H9 (cell line): Measurements from ENCODE around the gene ST6GAL1. TPM values are rescaled to one million over a fixed set of nuclear protein-coding genes. Genes with fewer than 3 reads are reported as not detected.
A peak's percentile ranks its signal among the peaks of the same experiment; 100 is the strongest.

Experiments
- DNase-seq: peaks from one replicate; pipeline ENCODE4 v3.0.0-alpha.2; 2017
- H2AFZ ChIP-seq: one replicate; pipeline ENCODE4 v1.6.1; 2013; ENCODE audit warnings: mild to moderate bottlenecking, low read length, control low read depth, moderate library complexity
- H2AK5ac ChIP-seq: 2 replicates; pipeline ENCODE4 v1.6.1; 2013; ENCODE audit warnings: low read length, control low read depth, mixed read lengths; ENCODE audit not compliant: insufficient read length
- H2BK120ac ChIP-seq: one replicate; pipeline ENCODE4 v1.6.1; 2013; ENCODE audit warnings: low read depth, mild to moderate bottlenecking, low read length, control low read depth, inconsistent platforms; ENCODE audit not compliant: poor library complexity, severe bottlenecking
- H2BK12ac ChIP-seq: 2 replicates; pipeline ENCODE4 v1.6.1; 2013; ENCODE audit warnings: low read length, control low read depth, mixed read lengths, low read depth; ENCODE audit not compliant: insufficient read length
- H2BK15ac ChIP-seq: 2 replicates; pipeline ENCODE4 v1.6.1; 2013; ENCODE audit warnings: low read depth, low read length, control low read depth
- H2BK20ac ChIP-seq: one replicate; pipeline ENCODE4 v1.6.1; 2013; ENCODE audit warnings: low read depth, mild to moderate bottlenecking, low read length, control low read depth, inconsistent platforms; ENCODE audit not compliant: poor library complexity, severe bottlenecking
- H2BK5ac ChIP-seq: 2 replicates; pipeline ENCODE4 v1.6.1; 2013; ENCODE audit warnings: low read length, control low read depth, mixed read lengths; ENCODE audit not compliant: insufficient read length
- H3K14ac ChIP-seq: 2 replicates; pipeline ENCODE4 v1.6.1; 2013; ENCODE audit warnings: low read length, control low read depth; ENCODE audit not compliant: insufficient read depth
- H3K18ac ChIP-seq: 2 replicates; pipeline ENCODE4 v1.6.1; 2013; ENCODE audit warnings: low read depth, mild to moderate bottlenecking, mixed read lengths, low read length, control low read depth; ENCODE audit not compliant: insufficient read length
- H3K23ac ChIP-seq: 2 replicates; pipeline ENCODE4 v1.6.1; 2013; ENCODE audit warnings: low read length, control low read depth, mixed read lengths, low read depth; ENCODE audit not compliant: insufficient read length
- H3K23me2 ChIP-seq: 2 replicates; pipeline ENCODE4 v1.6.1; 2013; ENCODE audit warnings: low read depth, mild to moderate bottlenecking, mixed read lengths, low read length, control low read depth; ENCODE audit not compliant: insufficient read length, poor library complexity, severe bottlenecking
- H3K27ac ChIP-seq: 2 replicates; pipeline ENCODE4 v1.5.1; 2013; ENCODE audit warnings: low read length, control low read depth, mixed read lengths, low read depth; ENCODE audit not compliant: insufficient read length
- H3K27me3 ChIP-seq: 2 replicates; pipeline ENCODE4 v1.6.1; 2013; ENCODE audit warnings: low read length, control low read depth, inconsistent platforms; ENCODE audit not compliant: insufficient read depth
- H3K4ac ChIP-seq: 2 replicates; pipeline ENCODE4 v1.6.1; 2013; ENCODE audit warnings: low read depth, mild to moderate bottlenecking, control low read depth, inconsistent platforms, low read length, moderate library complexity
- H3K4me1 ChIP-seq: 2 replicates; pipeline ENCODE4 v1.6.1; 2013; ENCODE audit warnings: low read length, control low read depth, inconsistent platforms; ENCODE audit not compliant: insufficient read depth
- H3K4me2 ChIP-seq: 2 replicates; pipeline ENCODE4 v1.6.1; 2013; ENCODE audit warnings: low read length, control low read depth, mixed read lengths; ENCODE audit not compliant: insufficient read length, insufficient read depth
- H3K56ac ChIP-seq: 2 replicates; pipeline ENCODE4 v1.6.1; 2013; ENCODE audit warnings: low read depth, mild to moderate bottlenecking, mixed read lengths, low read length, control low read depth; ENCODE audit not compliant: insufficient read length
- H3K79me1 ChIP-seq: 2 replicates; pipeline ENCODE4 v1.6.1; 2013; ENCODE audit warnings: low read depth, mild to moderate bottlenecking, moderate library complexity, low read length, control low read depth, inconsistent platforms; ENCODE audit not compliant: insufficient read depth, poor library complexity, severe bottlenecking
- H3K79me2 ChIP-seq: 2 replicates; pipeline ENCODE4 v1.6.1; 2013; ENCODE audit warnings: low read length, control low read depth, inconsistent platforms; ENCODE audit not compliant: insufficient read depth
- H3K9ac ChIP-seq: 2 replicates; pipeline ENCODE4 v1.6.1; 2013; ENCODE audit warnings: low read length, control low read depth, mixed read lengths; ENCODE audit not compliant: insufficient read length; ENCODE audit errors: extremely low read depth
- H3K9me3 ChIP-seq: one replicate; pipeline ENCODE4 v1.6.1; 2013; ENCODE audit warnings: low read depth, low read length, inconsistent platforms; ENCODE audit not compliant: control insufficient read depth
- H3T11ph ChIP-seq: one replicate; pipeline ENCODE4 v1.6.1; 2013; ENCODE audit warnings: mild to moderate bottlenecking, low read length, control low read depth, inconsistent platforms
- H4K20me1 ChIP-seq: one replicate; pipeline ENCODE4 v1.6.1; 2013; ENCODE audit not compliant: control insufficient read depth, insufficient read length, insufficient read depth
- H4K5ac ChIP-seq: 2 replicates; pipeline ENCODE4 v1.6.1; 2013; ENCODE audit warnings: low read depth, mild to moderate bottlenecking, mixed read lengths, low read length, control low read depth; ENCODE audit not compliant: insufficient read length
- H4K8ac ChIP-seq: replicated peaks from 2 replicates; pipeline ENCODE4 v1.6.1; 2013; ENCODE audit warnings: low read length, control low read depth, mixed read lengths, low read depth; ENCODE audit not compliant: insufficient read length
- H4K91ac ChIP-seq: 2 replicates; pipeline ENCODE4 v1.6.1; 2013; ENCODE audit warnings: low read depth, mild to moderate bottlenecking, moderate library complexity, mixed read lengths, low read length, control low read depth; ENCODE audit not compliant: insufficient read length
- H3K27ac Mint-ChIP-seq, 3 experiments: 2 replicates in 2 of 3; 3 replicates in 1 of 3; pipeline ENCODE4 v1.8.0; 2020 to 2021; ENCODE audit warnings: mixed read lengths in 3 of 3, mild to moderate bottlenecking in 1 of 3, moderate library complexity in 1 of 3
- H3K27me3 Mint-ChIP-seq: 2 replicates; pipeline ENCODE4 v1.8.0; 2021; ENCODE audit warnings: low read depth, mild to moderate bottlenecking, moderate library complexity, mixed read lengths
- H3K36me3 Mint-ChIP-seq, 3 experiments: 2 replicates in 2 of 3; 3 replicates in 1 of 3; pipeline ENCODE4 v1.8.0; 2020 to 2021; ENCODE audit warnings: low read depth in 3 of 3, mixed read lengths in 3 of 3; ENCODE audit not compliant: insufficient read depth in 1 of 3
- H3K4me1 Mint-ChIP-seq, 2 experiments: 2 replicates each; pipeline ENCODE4 v1.8.0; 2020; ENCODE audit warnings: mixed read lengths in 2 of 2
- H3K4me3 Mint-ChIP-seq, 2 experiments: 2 replicates in 1 of 2; 3 replicates in 1 of 2; pipeline ENCODE4 v1.8.0; 2020 to 2021; ENCODE audit warnings: mild to moderate bottlenecking in 2 of 2, mixed read lengths in 2 of 2, moderate library complexity in 1 of 2
- H3K9me3 Mint-ChIP-seq, 2 experiments: 2 replicates in 1 of 2; 3 replicates in 1 of 2; pipeline ENCODE4 v1.8.0; 2020; ENCODE audit warnings: mild to moderate bottlenecking in 2 of 2, mixed read lengths in 2 of 2, moderate library complexity in 1 of 2
- CTCF ChIP-seq: fragments of 200-600 bp; sonication (generic); conservative IDR thresholded peaks from 3 replicates; pipeline ENCODE4 v1.8.0; 2021; ENCODE audit warnings: antibody characterized with exemption, mild to moderate bottlenecking
- WGBS: extraction: QIAGEN DNeasy Blood & Tissue Kit; methylation state at CpG from one replicate; pipeline ENCODE4 v1.1.7; 2013; ENCODE audit warnings: missing lambda C conversion rate, low lambda C conversion rate, mixed read lengths; ENCODE audit not compliant: insufficient read length; ENCODE audit errors: extremely low coverage; 5-methylcytosine and 5-hydroxymethylcytosine counted together
- total RNA-seq: library from RNA; stranded (reverse); gene quantifications from 2 replicates; pipeline ENCODE4 v1.2.1, GENCODE V29; 2021

The ST6GAL1 gene
- total RNA-seq, 1 experiment from 2014 or later: 139 TPM

- Histone ChIP-seq H2BK15ac (no peak overlapping the region), H3K4me2 (no peak overlapping the region), H2AK5ac (no peak overlapping the region), H3K27me3 (no peaks in the 10 kb centered on the region), H2AFZ (no peak overlapping the region), H4K20me1 (no peaks in the 10 kb centered on the region), H3K18ac (no peak overlapping the region), H2BK120ac (no peak overlapping the region), H2BK20ac (no peak overlapping the region), H4K5ac (no peak overlapping the region), H3K56ac (no peak overlapping the region), H3T11ph (no peak overlapping the region), H3K23me2 (no peaks in the 10 kb centered on the region), H3K79me1 (no peaks in the 10 kb centered on the region), H3K23ac (no peak overlapping the region), H3K27ac (no peak overlapping the region), H3K4me1 (peaks cover 5% of the 10 kb centered on the region; the same call in 1 of the 2 replicates), H3K4ac (no peak overlapping the region), H4K8ac (no peak overlapping the region), H4K91ac (no peak overlapping the region), H3K14ac (no peak overlapping the region), H3K9ac (no peak overlapping the region), H3K79me2 (no peaks in the 10 kb centered on the region), H2BK5ac (no peak overlapping the region), H2BK12ac (no peak overlapping the region), H3K9me3 (no peaks in the 10 kb centered on the region)
- no peak overlapping the region for H3K4me3 Mint-ChIP-seq
- no CpG with 5 or more reads among the region's 5 CpGs for WGBS
- peaks cover 51 to 85% (median 78%) of the 10 kb centered on the region in 3 experiments for H3K36me3 Mint-ChIP-seq
- peak overlapping the region in 1 of 3 experiments; percentile 44; a peak in 1 of 7 replicates for H3K27ac Mint-ChIP-seq
- no peaks in the 10 kb centered on the region for H3K27me3 Mint-ChIP-seq
- H3K4me1 Mint-ChIP-seq: peaks cover 10 to 18% of the 10 kb centered on the region in 2 experiments
- DNase-seq: no peak
- no peaks in the 10 kb centered on the region for H3K9me3 Mint-ChIP-seq
- no peak for TF ChIP-seq CTCF
These were observed 142.2 kb downstream of the ST6GAL1 start for GRCh38 chr3:187072511-187072910.
